Gastrocnemius medialis (tissue), 4 donors: ENCODE results near the gene CSH2. TPM values are rescaled to one million over a fixed set of nuclear protein-coding genes. Genes with fewer than 3 reads are reported as not detected.

Experiments
- ATAC-seq, 2 donors: fragments of 150-250 bp; one replicate each; pipeline ENCODE4 v1.9.1; 2016
- DNase-seq, 2 donors: peaks; one replicate each; pipeline ENCODE4 v3.0.0-alpha.2; 2019
- H3K27ac ChIP-seq, 4 donors: fragments of 200-600 bp; sonication (generic); 1 replicate in 1 of 4; 2 replicates in 3 of 4; pipeline ENCODE4 v1.5.1; 2016 to 2018; ENCODE audit warnings: mild to moderate bottlenecking in 2 of 4, moderate library complexity in 1 of 4
- H3K27me3 ChIP-seq, 3 donors: fragments of 200-600 bp; sonication (generic) in 2 of 3; 1 replicate in 1 of 3; 2 replicates in 2 of 3; pipeline versions ENCODE4 v1.5.1 to v1.6.0; 2016 to 2019; ENCODE audit warnings: mild to moderate bottlenecking in 1 of 3, moderate library complexity in 1 of 3
- H3K36me3 ChIP-seq, 2 donors: fragments of 200-600 bp; sonication (generic) in 1 of 2; one replicate each; pipeline ENCODE4 v1.5.1; 2017 to 2018
- H3K4me1 ChIP-seq, 2 donors: fragments of 200-600 bp; sonication (generic) in 1 of 2; one replicate each; pipeline ENCODE4 v1.5.1; 2016 to 2017; ENCODE audit warnings: mild to moderate bottlenecking in 2 of 2
- H3K4me3 ChIP-seq, 4 donors: fragments of 200-600 bp; sonication (generic) in 3 of 4; 1 replicate in 1 of 4; 2 replicates in 3 of 4; pipeline ENCODE4 v1.5.1; 2016 to 2019; ENCODE audit warnings: mild to moderate bottlenecking in 2 of 4
- H3K9me3 ChIP-seq, 3 donors: fragments of 200-600 bp; sonication (generic) in 2 of 3; 1 replicate in 1 of 3; 2 replicates in 2 of 3; pipeline ENCODE4 v1.5.1; 2016 to 2019
- CTCF ChIP-seq, 5 experiments: fragments of 450-650 bp in 3 of 5; fragments of 200-600 bp in 2 of 5; sonication (generic) in 2 of 5; IDR thresholded peaks in 4 of 5; conservative IDR thresholded peaks in 1 of 5; 1 replicate in 4 of 5; 2 replicates in 1 of 5; pipeline ENCODE4 v1.5.1; 2016 to 2019; ENCODE audit warnings: antibody characterized with exemption in 5 of 5, mild to moderate bottlenecking in 3 of 5, moderate library complexity in 3 of 5
- POLR2A ChIP-seq, 2 donors: fragments of 450-650 bp; IDR thresholded peaks; one replicate each; pipeline ENCODE4 v1.6.1; 2017; ENCODE audit warnings: antibody characterized with exemption in 2 of 2, mild to moderate bottlenecking in 2 of 2, moderate library complexity in 2 of 2
- in situ Hi-C, 4 donors: fragments of 200-750 bp; cut with MboI; loops; one replicate each; pipeline versions ENCODE4 v1.15.0 to v1.8.0; 2017; ENCODE audit warnings: low sequenced_read_pairs in 4 of 4
- intact Hi-C: fragments of 100-400 bp; cut with DNase I; formaldehyde crosslinking; loops from one replicate; pipeline ENCODE4 v1.15.1; 2023; ENCODE audit warnings: low total_unique reads
- total RNA-seq, 4 donors: library from RNA; depleted of rRNA; stranded (reverse); fragments of >200 nt; gene quantifications; one replicate each; pipeline versions ENCODE4 v1.1.0 to v1.2.3, GENCODE V29; 2016

Gene CSH2
- total RNA-seq, 4 donors from 2014 or later: not detected

DNA sequence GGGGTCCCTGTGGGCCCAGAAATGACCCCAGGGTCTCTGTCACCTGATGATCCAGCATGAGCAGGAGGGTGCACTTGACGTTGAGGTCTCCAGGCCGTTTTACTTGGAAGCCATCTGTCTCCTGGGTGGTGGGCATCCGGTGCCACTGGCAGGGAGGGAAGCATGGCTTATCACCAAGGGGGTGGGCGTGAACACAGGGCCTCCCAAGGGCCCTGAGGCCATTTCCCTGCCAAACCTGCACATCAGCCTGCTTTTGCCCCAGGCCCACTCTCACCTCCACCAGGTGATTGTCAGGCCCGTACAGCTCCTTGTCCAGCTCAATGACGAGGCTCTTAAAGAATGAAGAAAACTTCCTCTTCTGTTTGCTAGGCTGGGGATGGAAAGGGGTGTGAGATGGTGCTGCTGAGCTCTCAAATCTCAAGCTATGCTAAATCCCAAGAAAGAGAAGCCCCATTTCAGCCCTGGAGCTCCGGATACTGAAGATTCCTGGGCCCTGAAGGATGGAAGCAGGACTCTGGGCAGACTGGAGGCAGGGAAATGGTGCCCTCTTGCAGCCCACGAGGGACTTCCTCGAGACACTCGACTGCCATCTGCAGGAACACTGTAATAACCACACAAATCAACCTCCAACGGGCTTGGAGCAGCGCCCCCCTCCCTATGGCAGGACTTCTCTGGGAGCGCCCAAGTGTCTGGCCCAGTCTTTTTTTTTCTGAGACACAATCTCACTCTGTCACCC lies 38.9 kb downstream of the CSH2 start:
- Histone ChIP-seq H3K4me1 (peaks cover 42 to 56% of the 10 kb centered on the region in 2 donors), H3K9me3 (no peaks in the 10 kb centered on the region), H3K27ac (peak overlapping the region; percentile 35 to 99 (median 56)), H3K27me3 (no peaks in the 10 kb centered on the region), H3K36me3 (peaks cover 0 to 72% of the 10 kb centered on the region in 2 donors), H3K4me3 (no peak overlapping the region)
- peak in 1 of 2 donors; percentile 80 for DNase-seq
- TF ChIP-seq CTCF (IDR thresholded peaks at IDR 0.05 in 4 of 5, conservative IDR thresholded peaks at IDR 0.05 in 1 of 5) (peak in 4 of 5 experiments; percentile 31 to 52 (median 36)), POLR2A (IDR thresholded peaks at IDR 0.05) (no peak)
- ATAC-seq: peak; percentile 18 to 62
- intact Hi-C loops (no loop called here), in situ Hi-C loops (loop anchor here in 2 of 4 donors (25.0 kb wide), 2 partner anchors 397 to 678 kb away; partner anchors contain the start of genes CEP95 (in 1 of the 2), CYB561 (in 1 of the 2) and DDX5 (in 1 of the 2))

GRCh38 chr17:63833741-63834373 lies 39.6 kb downstream of the CSH2 start:
- Histone ChIP-seq H3K9me3 (no peaks in the 10 kb centered on the region), H3K36me3 (peaks cover 0 to 79% of the 10 kb centered on the region in 2 donors), H3K4me1 (peaks cover 42 to 53% of the 10 kb centered on the region in 2 donors), H3K27me3 (no peaks in the 10 kb centered on the region), H3K27ac (peak overlapping the region in 3 of 4 donors; percentile 22 to 99 (median 47)), H3K4me3 (no peak overlapping the region)
- no peak for TF ChIP-seq POLR2A (IDR thresholded peaks at IDR 0.05)
- no peak for TF ChIP-seq CTCF (IDR thresholded peaks at IDR 0.05 in 4 of 5, conservative IDR thresholded peaks at IDR 0.05 in 1 of 5)
- DNase-seq: no peak
- in situ Hi-C loops: loop anchor here in 2 of 4 donors (25.0 kb wide), 2 partner anchors 397 to 678 kb away; partner anchors contain the start of genes CEP95 (in 1 of the 2), CYB561 (in 1 of the 2) and DDX5 (in 1 of the 2)
- ATAC-seq: no peak
- intact Hi-C loops: no loop called here

DNA sequence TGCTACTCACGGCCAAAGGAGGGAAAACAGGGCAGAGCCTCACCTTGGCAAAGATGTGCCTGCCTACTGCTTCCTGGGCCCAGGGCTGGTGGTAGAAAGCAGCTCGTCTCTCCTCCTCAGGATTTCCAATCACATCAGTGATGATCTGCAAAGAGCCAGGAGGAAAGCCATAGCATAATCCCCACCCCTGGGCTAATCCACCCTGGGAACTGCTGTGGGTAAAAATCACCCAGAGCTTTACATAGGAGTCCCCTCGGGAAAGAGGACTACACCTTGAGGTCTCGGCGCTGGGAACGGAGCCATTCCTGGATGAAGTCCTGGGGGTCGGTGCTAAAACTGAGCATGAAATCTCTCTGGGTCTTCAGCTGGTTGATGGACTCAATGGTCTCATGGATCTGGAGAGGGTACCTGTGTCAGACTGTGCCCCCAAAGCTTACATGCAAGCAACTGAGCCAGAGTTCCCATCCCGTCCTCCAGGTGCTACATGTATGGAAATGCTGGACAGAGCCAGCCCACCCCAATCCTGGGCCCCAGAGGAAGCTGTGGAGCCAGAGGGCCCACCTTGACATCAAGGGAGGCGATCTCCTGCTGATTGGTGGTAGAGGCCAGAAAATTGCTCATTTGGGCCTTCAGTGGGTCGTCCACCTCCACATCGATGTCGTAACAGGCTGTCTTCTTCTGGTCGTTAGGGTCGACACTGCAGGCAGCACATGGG lies 40.3 kb downstream of the CSH2 start:
- in situ Hi-C loops: loop anchor here in 2 of 4 donors (25.0 kb wide), 2 partner anchors 396 to 679 kb away; partner anchors contain the start of genes CEP95 (in 1 of the 2), CYB561 (in 1 of the 2) and DDX5 (in 1 of the 2)
- DNase-seq (no peak), ATAC-seq (no peak)
- Histone ChIP-seq H3K4me1 (peaks cover 43 to 53% of the 10 kb centered on the region in 2 donors), H3K4me3 (no peak overlapping the region), H3K27ac (peak overlapping the region in 3 of 4 donors; percentile 22 to 99 (median 47)), H3K27me3 (no peaks in the 10 kb centered on the region), H3K9me3 (no peaks in the 10 kb centered on the region), H3K36me3 (peaks cover 0 to 79% of the 10 kb centered on the region in 2 donors)
- TF ChIP-seq POLR2A (IDR thresholded peaks at IDR 0.05) (no peak), CTCF (IDR thresholded peaks at IDR 0.05 in 4 of 5, conservative IDR thresholded peaks at IDR 0.05 in 1 of 5) (no peak)
- intact Hi-C loops: no loop called here

GRCh38 chr17:63832455-63832854 lies 41.0 kb downstream of the CSH2 start:
- TF ChIP-seq POLR2A (IDR thresholded peaks at IDR 0.05): no peak
- TF ChIP-seq CTCF (IDR thresholded peaks at IDR 0.05 in 4 of 5, conservative IDR thresholded peaks at IDR 0.05 in 1 of 5): no peak
- ATAC-seq: no peak
- in situ Hi-C loops (loop anchor here in 2 of 4 donors (25.0 kb wide), 2 partner anchors 395 to 680 kb away; partner anchors contain the start of genes CEP95 (in 1 of the 2), CYB561 (in 1 of the 2) and DDX5 (in 1 of the 2)), intact Hi-C loops (no loop called here)
- no peaks in the 10 kb centered on the region for H3K9me3 ChIP-seq
- peaks cover 0 to 79% of the 10 kb centered on the region in 2 donors for H3K36me3 ChIP-seq
- no peak for DNase-seq
- peaks cover 41 to 49% of the 10 kb centered on the region in 2 donors for H3K4me1 ChIP-seq
- no peak overlapping the region for H3K4me3 ChIP-seq
- H3K27ac ChIP-seq: no peak overlapping the region
- H3K27me3 ChIP-seq: no peaks in the 10 kb centered on the region
